Liver (tissue), 3 donors: ENCODE measurements around the gene POLR2B.

Experiments used
- FOXA2 ChIP-seq: IDR thresholded peaks from 2 replicates; pipeline ENCODE4 v1.6.1; 2016; ENCODE audit warnings: antibody characterized with exemption
- GABPA ChIP-seq, 2 donors: IDR thresholded peaks in 1 of 2; conservative IDR thresholded peaks in 1 of 2; 2 replicates each; pipeline ENCODE4 v1.6.1; 2016; ENCODE audit warnings: antibody characterized with exemption in 2 of 2, mild to moderate bottlenecking in 1 of 2, moderate library complexity in 1 of 2
- RAD21 ChIP-seq, 2 donors: IDR thresholded peaks; 2 replicates each; pipeline ENCODE4 v1.6.1; 2016; ENCODE audit warnings: antibody characterized with exemption in 2 of 2, mild to moderate bottlenecking in 2 of 2
- RXRA ChIP-seq, 2 donors: IDR thresholded peaks; 2 replicates each; pipeline ENCODE4 v1.6.1; 2017 to 2018; ENCODE audit warnings: antibody characterized with exemption in 2 of 2, mild to moderate bottlenecking in 1 of 2
- TAF1 ChIP-seq: conservative IDR thresholded peaks from 2 replicates; pipeline ENCODE4 v1.6.1; 2016; ENCODE audit warnings: antibody characterized with exemption, mild to moderate bottlenecking
- TF ChIP-seq, protein P1 (sequence below): fragments of 150-350 bp; IDR thresholded peaks from 2 replicates; pipeline ENCODE4 v1.5.1; 2017; ENCODE audit warnings: improper control_type of control experiment, low read depth, low read length; ENCODE audit not compliant: missing input control
- TF ChIP-seq, protein P2 (sequence below): IDR thresholded peaks from 2 replicates; pipeline ENCODE4 v1.6.1; 2016; ENCODE audit warnings: antibody characterized with exemption, mild to moderate bottlenecking
- donor health status: healthy.
- donor health status: healthy.

DNA sequence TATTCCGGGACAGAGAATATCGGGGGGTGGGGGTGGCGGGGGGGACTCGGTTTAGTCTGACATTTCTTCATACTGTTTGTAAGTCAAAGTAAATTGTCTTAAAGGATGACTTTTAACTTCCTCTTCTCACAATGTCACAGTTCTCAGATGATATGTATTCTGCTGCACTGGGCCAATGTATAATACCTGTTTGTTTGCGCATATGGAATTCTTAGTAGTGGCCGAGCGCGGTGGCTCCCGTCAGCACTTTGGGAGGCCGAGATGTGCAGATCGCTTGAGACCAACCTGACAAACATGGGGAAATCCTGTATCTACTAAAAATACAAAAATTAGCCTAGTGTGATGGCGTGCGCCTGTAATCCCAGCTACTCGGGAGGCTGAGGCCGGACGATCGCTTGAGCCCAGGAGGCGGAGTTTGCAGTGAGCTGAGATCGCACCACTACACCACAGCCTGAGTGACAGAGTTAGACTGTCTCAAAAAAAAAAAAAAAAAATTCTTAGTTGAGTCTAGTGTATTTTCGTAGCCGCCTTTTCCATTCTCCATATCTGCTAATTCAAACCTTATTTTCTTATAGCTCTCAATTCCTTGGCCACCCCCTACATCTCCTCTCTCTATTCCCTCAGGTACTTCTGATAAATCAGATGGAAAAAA is 851 bp downstream of the POLR2B start:
- TF ChIP-seq, protein P1, sequence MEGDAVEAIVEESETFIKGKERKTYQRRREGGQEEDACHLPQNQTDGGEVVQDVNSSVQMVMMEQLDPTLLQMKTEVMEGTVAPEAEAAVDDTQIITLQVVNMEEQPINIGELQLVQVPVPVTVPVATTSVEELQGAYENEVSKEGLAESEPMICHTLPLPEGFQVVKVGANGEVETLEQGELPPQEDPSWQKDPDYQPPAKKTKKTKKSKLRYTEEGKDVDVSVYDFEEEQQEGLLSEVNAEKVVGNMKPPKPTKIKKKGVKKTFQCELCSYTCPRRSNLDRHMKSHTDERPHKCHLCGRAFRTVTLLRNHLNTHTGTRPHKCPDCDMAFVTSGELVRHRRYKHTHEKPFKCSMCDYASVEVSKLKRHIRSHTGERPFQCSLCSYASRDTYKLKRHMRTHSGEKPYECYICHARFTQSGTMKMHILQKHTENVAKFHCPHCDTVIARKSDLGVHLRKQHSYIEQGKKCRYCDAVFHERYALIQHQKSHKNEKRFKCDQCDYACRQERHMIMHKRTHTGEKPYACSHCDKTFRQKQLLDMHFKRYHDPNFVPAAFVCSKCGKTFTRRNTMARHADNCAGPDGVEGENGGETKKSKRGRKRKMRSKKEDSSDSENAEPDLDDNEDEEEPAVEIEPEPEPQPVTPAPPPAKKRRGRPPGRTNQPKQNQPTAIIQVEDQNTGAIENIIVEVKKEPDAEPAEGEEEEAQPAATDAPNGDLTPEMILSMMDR = no peak
- TF ChIP-seq GABPA (IDR thresholded peaks at IDR 0.05 in 1 of 2, conservative IDR thresholded peaks at IDR 0.05 in 1 of 2) = no peak
- TF ChIP-seq, protein P2, sequence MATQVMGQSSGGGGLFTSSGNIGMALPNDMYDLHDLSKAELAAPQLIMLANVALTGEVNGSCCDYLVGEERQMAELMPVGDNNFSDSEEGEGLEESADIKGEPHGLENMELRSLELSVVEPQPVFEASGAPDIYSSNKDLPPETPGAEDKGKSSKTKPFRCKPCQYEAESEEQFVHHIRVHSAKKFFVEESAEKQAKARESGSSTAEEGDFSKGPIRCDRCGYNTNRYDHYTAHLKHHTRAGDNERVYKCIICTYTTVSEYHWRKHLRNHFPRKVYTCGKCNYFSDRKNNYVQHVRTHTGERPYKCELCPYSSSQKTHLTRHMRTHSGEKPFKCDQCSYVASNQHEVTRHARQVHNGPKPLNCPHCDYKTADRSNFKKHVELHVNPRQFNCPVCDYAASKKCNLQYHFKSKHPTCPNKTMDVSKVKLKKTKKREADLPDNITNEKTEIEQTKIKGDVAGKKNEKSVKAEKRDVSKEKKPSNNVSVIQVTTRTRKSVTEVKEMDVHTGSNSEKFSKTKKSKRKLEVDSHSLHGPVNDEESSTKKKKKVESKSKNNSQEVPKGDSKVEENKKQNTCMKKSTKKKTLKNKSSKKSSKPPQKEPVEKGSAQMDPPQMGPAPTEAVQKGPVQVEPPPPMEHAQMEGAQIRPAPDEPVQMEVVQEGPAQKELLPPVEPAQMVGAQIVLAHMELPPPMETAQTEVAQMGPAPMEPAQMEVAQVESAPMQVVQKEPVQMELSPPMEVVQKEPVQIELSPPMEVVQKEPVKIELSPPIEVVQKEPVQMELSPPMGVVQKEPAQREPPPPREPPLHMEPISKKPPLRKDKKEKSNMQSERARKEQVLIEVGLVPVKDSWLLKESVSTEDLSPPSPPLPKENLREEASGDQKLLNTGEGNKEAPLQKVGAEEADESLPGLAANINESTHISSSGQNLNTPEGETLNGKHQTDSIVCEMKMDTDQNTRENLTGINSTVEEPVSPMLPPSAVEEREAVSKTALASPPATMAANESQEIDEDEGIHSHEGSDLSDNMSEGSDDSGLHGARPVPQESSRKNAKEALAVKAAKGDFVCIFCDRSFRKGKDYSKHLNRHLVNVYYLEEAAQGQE = no peak
- no peak for TF ChIP-seq TAF1
- TF ChIP-seq RXRA (IDR thresholded peaks at IDR 0.05) = no peak
- TF ChIP-seq RAD21 (IDR thresholded peaks at IDR 0.05) = no peak
- no peak for TF ChIP-seq FOXA2
